HepG2 (cell line): Measurements from ENCODE around the gene HSPA1L. TPM values are rescaled to one million over a fixed set of nuclear protein-coding genes. Genes with fewer than 3 reads are reported as not detected.

Experiments
- ATF3 ChIP-seq: sonication (generic); formaldehyde crosslinking; IDR thresholded peaks from 2 replicates; pipeline ENCODE4 v1.4.0; 2020; ENCODE audit warnings: missing genetic modification reagents
- CCDC6 ChIP-seq: sonication (generic); formaldehyde crosslinking; IDR thresholded peaks from 2 replicates; pipeline ENCODE4 v1.8.1; 2022; ENCODE audit warnings: mild to moderate bottlenecking, missing genetic modification reagents, moderate library complexity
- CHCHD3 ChIP-seq: sonication (generic); formaldehyde crosslinking; IDR thresholded peaks from 2 replicates; pipeline ENCODE4 v1.8.0; 2022; ENCODE audit warnings: mild to moderate bottlenecking, missing genetic modification reagents, moderate library complexity
- FOXA1 ChIP-seq, 2 experiments: fragments of 450-650 bp in 1 of 2; sonication (generic) in 1 of 2; formaldehyde crosslinking in 1 of 2; IDR thresholded peaks; 2 replicates each; pipeline versions ENCODE4 v1.4.0 to v1.6.1; 2016 to 2020; ENCODE audit warnings: missing genetic modification reagents in 1 of 2
- GABPB1 ChIP-seq: IDR thresholded peaks from 2 replicates; pipeline ENCODE4 v1.6.1; 2016; ENCODE audit warnings: mild to moderate bottlenecking, missing genetic modification reagents, moderate library complexity, missing compliant biosample characterization
- IKZF5 ChIP-seq: IDR thresholded peaks from 2 replicates; pipeline ENCODE4 v1.6.1; 2018; ENCODE audit warnings: missing genetic modification reagents, mild to moderate bottlenecking, missing compliant biosample characterization
- JARID2 ChIP-seq: sonication (generic); formaldehyde crosslinking; IDR thresholded peaks from 2 replicates; pipeline ENCODE4 v1.8.1; 2023; ENCODE audit warnings: missing genetic modification reagents, inconsistent platforms; ENCODE audit not compliant: insufficient replicate concordance
- MAF1 ChIP-seq: sonication (generic); formaldehyde crosslinking; IDR thresholded peaks from 2 replicates; pipeline ENCODE4 v1.5.0; 2020; ENCODE audit warnings: missing genetic modification reagents, borderline replicate concordance
- NR3C1 ChIP-seq: sonication (generic); formaldehyde crosslinking; IDR thresholded peaks from 2 replicates; pipeline ENCODE4 v1.4.0; 2020; ENCODE audit warnings: missing genetic modification reagents
- PHF21A ChIP-seq: sonication (generic); formaldehyde crosslinking; IDR thresholded peaks from 2 replicates; pipeline ENCODE4 v1.5.0; 2020; ENCODE audit warnings: mild to moderate bottlenecking, missing genetic modification reagents
- POLR2G ChIP-seq: fragments of 200-400 bp; formaldehyde crosslinking; IDR thresholded peaks from 2 replicates; pipeline ENCODE4 v1.6.1; 2018; ENCODE audit warnings: mild to moderate bottlenecking, low read depth, low read length, moderate library complexity
- RFX3 ChIP-seq: IDR thresholded peaks from 2 replicates; pipeline ENCODE4 v1.6.1; 2016; ENCODE audit warnings: missing biosample characterization, missing genetic modification reagents
- RORA ChIP-seq: sonication (generic); formaldehyde crosslinking; IDR thresholded peaks from 2 replicates; pipeline ENCODE4 v1.5.0; 2020; ENCODE audit warnings: mild to moderate bottlenecking, missing genetic modification reagents, moderate library complexity
- TBX2 ChIP-seq: sonication (generic); formaldehyde crosslinking; IDR thresholded peaks from 2 replicates; pipeline ENCODE4 v1.5.0; 2020; ENCODE audit warnings: missing genetic modification reagents, mild to moderate bottlenecking, borderline replicate concordance
- TEF ChIP-seq: sonication (generic); formaldehyde crosslinking; IDR thresholded peaks from 2 replicates; pipeline ENCODE4 v1.5.0; 2020; ENCODE audit warnings: missing genetic modification reagents
- THAP11 ChIP-seq: IDR thresholded peaks from 2 replicates; pipeline ENCODE4 v1.6.1; 2016; ENCODE audit warnings: missing biosample characterization, missing genetic modification reagents
- ZFP36 ChIP-seq: fragments of 150-350 bp; IDR thresholded peaks from 2 replicates; pipeline ENCODE4 v1.6.1; 2018; ENCODE audit warnings: borderline replicate concordance, low read length, low read depth; ENCODE audit not compliant: partially characterized antibody
- ZMYM3 ChIP-seq: sonication (generic); formaldehyde crosslinking; IDR thresholded peaks from 2 replicates; pipeline ENCODE4 v1.5.1; 2020; ENCODE audit warnings: mild to moderate bottlenecking, missing genetic modification reagents
- ZNF10 ChIP-seq: sonication (generic); formaldehyde crosslinking; IDR thresholded peaks from 2 replicates; pipeline ENCODE4 v1.4.0; 2020; ENCODE audit warnings: mild to moderate bottlenecking, low read depth, missing genetic modification reagents, borderline replicate concordance
- ZNF276 ChIP-seq: sonication (generic); formaldehyde crosslinking; IDR thresholded peaks from 2 replicates; pipeline ENCODE4 v1.4.0; 2020; ENCODE audit warnings: mild to moderate bottlenecking, low read depth, missing genetic modification reagents
- ZNF382 ChIP-seq: sonication (generic); formaldehyde crosslinking; IDR thresholded peaks from 2 replicates; pipeline ENCODE4 v1.5.0; 2020; ENCODE audit warnings: missing genetic modification reagents, mild to moderate bottlenecking, borderline replicate concordance
- ZNF564 ChIP-seq: sonication (generic); formaldehyde crosslinking; IDR thresholded peaks from 2 replicates; pipeline ENCODE4 v1.8.1; 2023; ENCODE audit warnings: mild to moderate bottlenecking, missing genetic modification reagents
- ZNF747 ChIP-seq: sonication (generic); formaldehyde crosslinking; IDR thresholded peaks from 2 replicates; pipeline ENCODE4 v1.8.1; 2023; ENCODE audit warnings: missing genetic modification reagents, mild to moderate bottlenecking, borderline replicate concordance
- ZNF773 ChIP-seq: sonication (generic); formaldehyde crosslinking; IDR thresholded peaks from 2 replicates; pipeline ENCODE4 v1.4.0; 2020; ENCODE audit warnings: missing genetic modification reagents, borderline replicate concordance
- ZNF792 ChIP-seq: IDR thresholded peaks from 2 replicates; pipeline ENCODE4 v1.6.1; 2016
- ZNF839 ChIP-seq: sonication (generic); formaldehyde crosslinking; IDR thresholded peaks from 2 replicates; pipeline ENCODE4 v1.4.0; 2020; ENCODE audit warnings: missing genetic modification reagents, mild to moderate bottlenecking, borderline replicate concordance
- ZSCAN12 ChIP-seq: sonication (generic); formaldehyde crosslinking; IDR thresholded peaks from 2 replicates; pipeline ENCODE4 v1.9.0; 2021; ENCODE audit warnings: mild to moderate bottlenecking, missing genetic modification reagents
- polyA plus RNA-seq, 8 experiments: library from polyadenylated mRNA; depleted of rRNA in 3 of 8; stranded (reverse) in 7 of 8; unstranded in 1 of 8; fragments of >200 nt; fragmentation: Illumina TruSeq in 4 of 8; extraction: Trizol in 4 of 8; gene quantifications; 2 replicates each; pipeline versions ENCODE4 v1.2.1 to v1.2.3, GENCODE V29; 2011 to 2016; ENCODE audit warnings: low read depth in 4 of 8, missing spikeins in 1 of 8, mixed read lengths in 1 of 8; ENCODE audit not compliant: insufficient read depth in 1 of 8
- total RNA-seq, 5 experiments: library from RNA; depleted of rRNA; stranded (reverse); fragments of >200 nt; fragmentation: Illumina TruSeq; extraction: Trizol; gene quantifications; 2 replicates each; pipeline ENCODE4 v1.2.3, GENCODE V29; 2016; ENCODE audit warnings: low read depth in 1 of 5

The HSPA1L gene
- total and polyA plus RNA-seq, 2 of the 13 experiments (the other 11 are each of a cell fraction or from before 2014, with no cell fraction given): 0.55 to 1.0 TPM

- TF ChIP-seq RFX3 (CRISPR knock-in tag) (no peak), TBX2 (CRISPR knock-in tag) (peak; percentile 86; the same call in 1 of the 2 replicates), ZNF773 (0 out of 2 replicates have a peak, but pooled peaks have one; percentile 44), ZMYM3 (CRISPR knock-in tag) (peak; percentile 91), GABPB1 (CRISPR knock-in tag) (peak; percentile 92), FOXA1 (IDR thresholded peaks at IDR 0.05) (no peak), FOXA1 (CRISPR knock-in tag; IDR thresholded peaks at IDR 0.05) (no peak; the same call in 1 of the 2 replicates), NR3C1 (CRISPR knock-in tag) (no peak), ATF3 (peak; percentile 43; the same call in 1 of the 2 replicates), RORA (CRISPR knock-in tag) (no peak), ZNF382 (CRISPR knock-in tag) (no peak), MAF1 (CRISPR knock-in tag) (no peak; the same call in 1 of the 2 replicates), TEF (CRISPR knock-in tag) (no peak), ZSCAN12 (CRISPR knock-in tag) (no peak), PHF21A (CRISPR knock-in tag) (peak; percentile 93), CCDC6 (peak; percentile 95), ZNF792 (CRISPR knock-in tag) (peak; percentile 93), IKZF5 (CRISPR knock-in tag) (peak; percentile 93), POLR2G (peak; percentile 93), CHCHD3 (peak; percentile 86; the same call in 1 of the 2 replicates), ZFP36 (no peak), ZNF10 (CRISPR knock-in tag) (no peak), JARID2 (CRISPR knock-in tag) (peak; percentile 86), ZNF747 (CRISPR knock-in tag) (no peak), ZNF564 (0 out of 2 replicates have a peak, but pooled peaks have one; percentile 62), ZNF839 (CRISPR knock-in tag) (peak; percentile 61; the same call in 1 of the 2 replicates), ZNF276 (CRISPR knock-in tag) (peak; percentile 95; the same call in 1 of the 2 replicates), THAP11 (CRISPR knock-in tag) (peak; percentile 90)
These were observed 8.4 kb downstream of the HSPA1L start, which contains the start of gene LSM2 (continued) for GRCh38 chr6:31806470-31807272.
